ENCODE data around the gene EPB41L3. TPM values are rescaled to one million over a fixed set of nuclear protein-coding genes. Genes with fewer than 3 reads are reported as not detected.
A peak's percentile ranks its signal among the peaks of the same experiment; 100 is the strongest.

EPB41L3 gene
- total and polyA plus RNA-seq, 12 donors = 36.5 to 236 (median 140) TPM

GRCh38 chr18:5527603-5528002, 16.2 kb downstream of the EPB41L3 start:
- intact Hi-C loops (cut with DNase I) = no loop called here
- Histone ChIP-seq H3K27me3 (no peaks in the 10 kb centered on the region), H3K4me1 (replicated peaks in 1 of 2) (peaks cover 0 to 28% of the 10 kb centered on the region in 2 donors), H3K27ac (peak overlapping the region in 3 of 5 donors; percentile 23 to 62 (median 49)), H3K36me3 (replicated peaks in 1 of 2) (no peaks in the 10 kb centered on the region), H3K4me3 (no peak overlapping the region), H3K9me3 (replicated peaks in 1 of 3) (no peaks in the 10 kb centered on the region)
- 15 to 26% (median 23%) methylated on average over 6 of the region's 6 CpGs for WGBS, 4 donors
- TF ChIP-seq CTCF (IDR thresholded peaks at IDR 0.05) (no peak), POLR2A (IDR thresholded peaks at IDR 0.05) (no peak)
- peak in 6 of 7 donors; percentile 50 to 76 (median 55) for DNase-seq

GRCh38 chr18:5524660-5525059, 19.1 kb downstream of the EPB41L3 start:
- Histone ChIP-seq H3K36me3 (replicated peaks in 1 of 2) (no peaks in the 10 kb centered on the region), H3K27me3 (no peaks in the 10 kb centered on the region), H3K4me3 (no peak overlapping the region), H3K9me3 (replicated peaks in 1 of 3) (no peaks in the 10 kb centered on the region), H3K4me1 (replicated peaks in 1 of 2) (peaks cover 18 to 39% of the 10 kb centered on the region in 2 donors), H3K27ac (no peak overlapping the region)
- no peak for TF ChIP-seq CTCF (IDR thresholded peaks at IDR 0.05)
- TF ChIP-seq POLR2A (IDR thresholded peaks at IDR 0.05) = no peak
- WGBS, 4 donors = 86 to 93% (median 90%) methylated on average over 3 of the region's 3 CpGs
- intact Hi-C loops (cut with DNase I) = no loop called here
- no peak for DNase-seq

- H3K36me3 ChIP-seq (replicated peaks in 1 of 2) = no peaks in the 10 kb centered on the region
Measured at GRCh38 chr18:5521000-5521399, 22.8 kb downstream of the EPB41L3 start.

GRCh38 chr18:5520464-5520863, 23.3 kb downstream of the EPB41L3 start:
- Histone ChIP-seq H3K9me3 (replicated peaks in 1 of 3) (no peaks in the 10 kb centered on the region), H3K27ac (peak overlapping the region in 4 of 5 donors; percentile 47 to 90 (median 79)), H3K36me3 (replicated peaks in 1 of 2) (no peaks in the 10 kb centered on the region), H3K27me3 (no peaks in the 10 kb centered on the region), H3K4me3 (no peak overlapping the region), H3K4me1 (replicated peaks in 1 of 2) (peaks cover 44 to 61% of the 10 kb centered on the region in 2 donors)
- intact Hi-C loops (cut with DNase I) = no loop called here
- no peak for DNase-seq
- no peak for TF ChIP-seq POLR2A (IDR thresholded peaks at IDR 0.05)
- TF ChIP-seq CTCF (IDR thresholded peaks at IDR 0.05) = no peak
- 43 to 59% (median 50%) methylated on average over 1 of the region's 1 CpG for WGBS, 4 donors

More at GRCh38 chr18:5521000-5521399, 22.8 kb downstream of the EPB41L3 start:
- Histone ChIP-seq H3K27ac (peak overlapping the region in 3 of 5 donors; percentile 15 to 90 (median 78)), H3K27me3 (no peaks in the 10 kb centered on the region), H3K4me1 (replicated peaks in 1 of 2) (peaks cover 39 to 56% of the 10 kb centered on the region in 2 donors), H3K4me3 (no peak overlapping the region), H3K9me3 (replicated peaks in 1 of 3) (no peaks in the 10 kb centered on the region)
- DNase-seq = no peak
- intact Hi-C loops (cut with DNase I) = no loop called here
- TF ChIP-seq POLR2A (IDR thresholded peaks at IDR 0.05) = no peak
- TF ChIP-seq CTCF (IDR thresholded peaks at IDR 0.05) = no peak
- WGBS, 4 donors = 66 to 81% (median 74%) methylated on average over 2 of the region's 2 CpGs
